ENCODE results near the gene LRCH4.

The LRCH4 gene

DNA sequence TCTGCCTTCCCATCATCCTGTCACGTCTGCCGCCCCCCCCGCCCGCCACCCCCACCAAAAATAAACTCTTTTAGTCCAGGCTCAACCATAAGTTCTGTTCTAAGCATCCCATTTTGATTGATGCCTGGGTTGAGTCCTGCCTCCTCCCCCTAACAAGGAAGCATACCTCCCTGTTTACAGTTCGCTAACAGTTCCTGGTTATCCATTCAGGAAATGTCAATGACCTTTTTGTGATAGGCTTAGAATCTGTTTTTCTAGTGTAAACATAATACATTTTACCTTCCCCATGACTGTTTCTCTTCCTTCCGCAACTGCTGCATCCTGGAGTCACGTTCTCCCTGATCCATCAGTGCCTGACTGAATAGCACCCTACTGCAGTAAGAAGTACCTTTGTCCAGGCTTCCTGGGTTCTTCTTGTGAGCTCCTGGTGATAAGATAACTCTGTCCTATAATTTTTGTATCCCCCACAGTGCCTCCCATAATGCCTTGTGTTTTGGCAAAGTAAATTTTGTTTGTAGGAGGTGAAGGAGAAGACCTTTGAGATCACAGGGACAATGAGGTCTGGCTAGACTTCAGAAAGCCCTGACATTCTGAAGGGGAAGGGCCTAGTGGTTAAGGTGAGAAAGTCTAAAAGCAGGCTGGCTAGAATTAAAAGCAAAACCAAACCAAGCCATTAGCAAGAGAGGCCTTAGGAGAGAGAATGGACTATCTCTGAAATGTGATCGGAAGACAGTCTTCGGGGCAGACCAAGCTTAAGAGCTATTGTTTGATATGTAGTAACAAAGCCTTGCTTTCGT is 39.6 kb downstream of the LRCH4 start:
- Histone ChIP-seq H3K4me3 (ENCODE audit: insufficient read depth, low read length, poor library complexity, severe bottlenecking) (no peak overlapping the region), H2AFZ (ENCODE audit: low read depth, low read length, severe bottlenecking) (no peak overlapping the region), H3K4me2 (ENCODE audit: low read depth, low read length, poor library complexity, severe bottlenecking) (no peak overlapping the region), H3K79me2 (ENCODE audit: insufficient read depth, low read length) (no peaks in the 10 kb centered on the region), H3K27me3 (ENCODE audit: low read length) (no peaks in the 10 kb centered on the region), H3K36me3 (ENCODE audit: low read length) (no peaks in the 10 kb centered on the region), H4K20me1 (ENCODE audit: low read depth, low read length) (no peaks in the 10 kb centered on the region), H3K9me3 (ENCODE audit: insufficient read depth, low read length) (no peaks in the 10 kb centered on the region), H3K9me2 (replicated peaks; ENCODE audit: insufficient read depth, low read length) (no peaks in the 10 kb centered on the region), H3K9ac (ENCODE audit: low read length) (0 out of 2 replicates have a peak overlapping the region, but pooled peaks have one; percentile 1), H3K27ac (ENCODE audit: low read depth, low read length) (no peak overlapping the region), H3F3A (ENCODE audit: insufficient read depth) (0 out of 2 replicates have a peak, but pooled peaks cover 4% of the 10 kb centered on the region)
- TF ChIP-seq EZH2phosphoT487 (conservative IDR thresholded peaks at IDR 0.05; ENCODE audit: low read length): no peak
- TF ChIP-seq, protein P1, sequence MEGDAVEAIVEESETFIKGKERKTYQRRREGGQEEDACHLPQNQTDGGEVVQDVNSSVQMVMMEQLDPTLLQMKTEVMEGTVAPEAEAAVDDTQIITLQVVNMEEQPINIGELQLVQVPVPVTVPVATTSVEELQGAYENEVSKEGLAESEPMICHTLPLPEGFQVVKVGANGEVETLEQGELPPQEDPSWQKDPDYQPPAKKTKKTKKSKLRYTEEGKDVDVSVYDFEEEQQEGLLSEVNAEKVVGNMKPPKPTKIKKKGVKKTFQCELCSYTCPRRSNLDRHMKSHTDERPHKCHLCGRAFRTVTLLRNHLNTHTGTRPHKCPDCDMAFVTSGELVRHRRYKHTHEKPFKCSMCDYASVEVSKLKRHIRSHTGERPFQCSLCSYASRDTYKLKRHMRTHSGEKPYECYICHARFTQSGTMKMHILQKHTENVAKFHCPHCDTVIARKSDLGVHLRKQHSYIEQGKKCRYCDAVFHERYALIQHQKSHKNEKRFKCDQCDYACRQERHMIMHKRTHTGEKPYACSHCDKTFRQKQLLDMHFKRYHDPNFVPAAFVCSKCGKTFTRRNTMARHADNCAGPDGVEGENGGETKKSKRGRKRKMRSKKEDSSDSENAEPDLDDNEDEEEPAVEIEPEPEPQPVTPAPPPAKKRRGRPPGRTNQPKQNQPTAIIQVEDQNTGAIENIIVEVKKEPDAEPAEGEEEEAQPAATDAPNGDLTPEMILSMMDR (IDR thresholded peaks at IDR 0.05; ENCODE audit: insufficient read depth, low read length, poor library complexity, severe bottlenecking): no peak

DNA sequence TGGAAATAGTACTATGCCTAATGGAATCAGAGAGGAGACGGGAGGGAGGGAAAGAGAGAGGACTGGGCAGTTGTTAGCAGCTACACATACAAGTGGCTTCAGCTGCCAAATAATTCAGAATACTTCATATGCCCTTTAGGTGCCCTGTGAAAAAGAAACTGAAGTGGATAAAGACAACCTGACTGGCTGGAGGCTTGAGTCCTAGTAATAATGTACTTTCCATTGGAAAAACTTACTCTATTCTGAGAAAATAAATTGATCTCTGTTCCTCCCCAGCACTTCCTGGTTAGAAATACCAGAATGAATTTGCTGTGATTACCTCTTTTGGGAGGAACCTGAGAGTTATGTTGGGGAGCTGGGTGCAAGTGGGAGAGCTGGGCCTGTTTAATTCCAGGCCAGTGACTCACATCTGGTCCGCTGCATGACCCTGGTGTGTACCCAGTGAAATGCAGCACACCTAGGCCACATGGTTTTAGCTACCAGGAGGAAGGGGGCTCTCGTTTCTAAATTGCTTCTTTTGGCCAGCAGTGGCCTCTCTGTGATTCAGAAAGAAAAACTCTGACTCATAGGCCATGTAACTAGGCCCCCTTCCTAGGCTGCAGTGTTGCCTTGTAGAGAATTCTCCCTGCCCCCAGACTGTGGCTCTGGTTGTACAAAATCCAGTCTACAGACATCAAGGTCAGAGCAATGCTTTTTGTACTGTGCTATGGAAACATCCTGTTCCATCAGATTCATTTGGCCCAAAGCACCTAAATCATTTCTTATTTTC is 40.4 kb downstream of the LRCH4 start:
- no peak overlapping the region for H3K4me2 ChIP-seq (ENCODE audit: low read depth, low read length, poor library complexity, severe bottlenecking)
- H3K79me2 ChIP-seq (ENCODE audit: insufficient read depth, low read length): no peaks in the 10 kb centered on the region
- H3K27me3 ChIP-seq (ENCODE audit: low read length): no peaks in the 10 kb centered on the region
- H2AFZ ChIP-seq (ENCODE audit: low read depth, low read length, severe bottlenecking): no peak overlapping the region
- no peak overlapping the region for H3K4me3 ChIP-seq (ENCODE audit: insufficient read depth, low read length, poor library complexity, severe bottlenecking)
- no peak for TF ChIP-seq EZH2phosphoT487 (conservative IDR thresholded peaks at IDR 0.05; ENCODE audit: low read length)
- TF ChIP-seq, protein P1 (IDR thresholded peaks at IDR 0.05; ENCODE audit: insufficient read depth, low read length, poor library complexity, severe bottlenecking): no peak
- H4K20me1 ChIP-seq (ENCODE audit: low read depth, low read length): no peaks in the 10 kb centered on the region
- H3K27ac ChIP-seq (ENCODE audit: low read depth, low read length): no peak overlapping the region
- no peaks in the 10 kb centered on the region for H3K9me3 ChIP-seq (ENCODE audit: insufficient read depth, low read length)
- H3K36me3 ChIP-seq (ENCODE audit: low read length): no peaks in the 10 kb centered on the region
- H3K9ac ChIP-seq (ENCODE audit: low read length): 0 out of 2 replicates have a peak overlapping the region, but pooled peaks have one; percentile 1
- H3F3A ChIP-seq (ENCODE audit: insufficient read depth): 0 out of 2 replicates have a peak, but pooled peaks cover 4% of the 10 kb centered on the region
- no peaks in the 10 kb centered on the region for H3K9me2 ChIP-seq (replicated peaks; ENCODE audit: insufficient read depth, low read length)

DNA sequence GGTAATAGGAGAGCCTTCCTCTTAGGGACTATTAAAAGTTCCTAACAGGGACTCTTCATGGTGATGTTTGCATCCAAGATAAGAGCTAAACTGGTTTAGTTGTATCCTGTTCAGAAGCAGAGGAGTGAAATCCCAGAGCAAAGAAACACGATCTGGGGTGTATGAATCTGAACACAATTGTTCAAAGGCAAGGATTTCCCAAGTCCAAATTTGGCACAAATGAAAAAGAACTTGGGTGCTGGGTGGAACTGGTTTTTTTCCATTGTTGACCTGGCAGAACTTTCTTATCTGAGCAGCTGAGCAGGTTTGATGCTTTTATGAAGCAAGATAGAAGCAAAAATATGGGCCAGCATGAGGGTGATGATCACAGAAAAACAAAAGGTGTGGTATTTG is 41.0 kb downstream of the LRCH4 start:
- TF ChIP-seq, protein P1 (IDR thresholded peaks at IDR 0.05; ENCODE audit: insufficient read depth, low read length, poor library complexity, severe bottlenecking): no peak
- no peak for TF ChIP-seq EZH2phosphoT487 (conservative IDR thresholded peaks at IDR 0.05; ENCODE audit: low read length)
- no peak overlapping the region for H2AFZ ChIP-seq (ENCODE audit: low read depth, low read length, severe bottlenecking)
- no peaks in the 10 kb centered on the region for H3K79me2 ChIP-seq (ENCODE audit: insufficient read depth, low read length)
- no peaks in the 10 kb centered on the region for H3K9me3 ChIP-seq (ENCODE audit: insufficient read depth, low read length)
- H3K4me3 ChIP-seq (ENCODE audit: insufficient read depth, low read length, poor library complexity, severe bottlenecking): no peak overlapping the region
- no peaks in the 10 kb centered on the region for H3K36me3 ChIP-seq (ENCODE audit: low read length)
- H3K27me3 ChIP-seq (ENCODE audit: low read length): no peaks in the 10 kb centered on the region
- no peaks in the 10 kb centered on the region for H3K9me2 ChIP-seq (replicated peaks; ENCODE audit: insufficient read depth, low read length)
- no peak overlapping the region for H3K9ac ChIP-seq (ENCODE audit: low read length)
- no peaks in the 10 kb centered on the region for H4K20me1 ChIP-seq (ENCODE audit: low read depth, low read length)
- H3K4me2 ChIP-seq (ENCODE audit: low read depth, low read length, poor library complexity, severe bottlenecking): no peak overlapping the region
- no peak overlapping the region for H3K27ac ChIP-seq (ENCODE audit: low read depth, low read length)
- 0 out of 2 replicates have a peak, but pooled peaks cover 4% of the 10 kb centered on the region for H3F3A ChIP-seq (ENCODE audit: insufficient read depth)

All from SU-DHL-6 (cell line).